ENCODE results near the gene HIVEP1.

DNA sequence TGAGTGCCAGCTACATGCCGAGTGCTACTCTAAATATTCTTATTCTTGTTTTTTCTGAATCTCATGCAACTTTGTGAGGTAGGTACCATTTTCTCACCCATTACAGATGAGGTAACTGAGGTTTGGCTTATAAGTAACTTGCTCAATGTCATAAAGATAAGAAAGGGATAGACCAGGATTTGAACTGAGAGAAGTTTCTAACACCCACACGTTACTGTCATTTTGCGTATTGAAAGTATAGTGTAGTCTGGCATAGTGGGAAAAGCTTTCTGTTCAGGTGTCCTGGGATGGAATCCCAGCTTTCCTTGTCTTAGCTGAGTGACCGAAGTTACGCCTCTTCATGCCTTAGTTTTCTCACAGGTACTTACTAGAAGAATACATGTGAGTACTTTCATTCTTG, 50.5 kb downstream of the HIVEP1 start:
- no peak for TF ChIP-seq CTCF (tag by site-specific recombination; IDR thresholded peaks at IDR 0.05)
- TF ChIP-seq, protein P1, sequence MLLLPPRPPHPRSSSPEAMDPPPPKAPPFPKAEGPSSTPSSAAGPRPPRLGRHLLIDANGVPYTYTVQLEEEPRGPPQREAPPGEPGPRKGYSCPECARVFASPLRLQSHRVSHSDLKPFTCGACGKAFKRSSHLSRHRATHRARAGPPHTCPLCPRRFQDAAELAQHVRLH (tag by site-specific recombination; IDR thresholded peaks at IDR 0.05): no peak
- TF ChIP-seq ZNF561 (tag by site-specific recombination; IDR thresholded peaks at IDR 0.05; ENCODE audit: borderline replicate concordance): no peak
- no peak for TF ChIP-seq ZBTB48 (tag by site-specific recombination; IDR thresholded peaks at IDR 0.05)
- TF ChIP-seq YY1 (tag by site-specific recombination; IDR thresholded peaks at IDR 0.05): no peak
- TF ChIP-seq MZF1 (tag by site-specific recombination; IDR thresholded peaks at IDR 0.05; ENCODE audit: borderline replicate concordance): no peak
- TF ChIP-seq SETDB1 (IDR thresholded peaks at IDR 0.05; ENCODE audit: insufficient read length, low read length): no peak
- no peak for TF ChIP-seq ZNF585B (tag by site-specific recombination; IDR thresholded peaks at IDR 0.05)

Measured in HEK293 (cell line).